Smooth muscle cell (in vitro differentiated cells): ENCODE measurements around the gene CCSAP. TPM values are rescaled to one million over a fixed set of nuclear protein-coding genes. Genes with fewer than 3 reads are reported as not detected.

ENCODE experiments used
- DNase-seq: peaks from one replicate; lab custom pipeline; 2025; ENCODE audit not compliant: unreplicated experiment; lab: John Stamatoyannopoulos, UW
- H2AFZ ChIP-seq: fragments of 200-600 bp; sonication (generic); 2 replicates; pipeline ENCODE4 v1.6.0; 2016; ENCODE audit warnings: antibody characterized with exemption, low read depth, mild to moderate bottlenecking
- H3F3A ChIP-seq: fragments of 200-600 bp; sonication (generic); 2 replicates; pipeline ENCODE4 v1.6.0; 2017; ENCODE audit warnings: antibody characterized with exemption, low read depth
- H3K27ac ChIP-seq: fragments of 200-600 bp; sonication (generic); 2 replicates; pipeline ENCODE4 v1.5.1; 2016; ENCODE audit warnings: low read depth, mild to moderate bottlenecking
- H3K27me3 ChIP-seq: fragments of 200-600 bp; sonication (generic); 2 replicates; pipeline ENCODE4 v1.6.1; 2016; ENCODE audit warnings: low read depth, mild to moderate bottlenecking
- H3K36me3 ChIP-seq: fragments of 200-600 bp; sonication (generic); 2 replicates; pipeline ENCODE4 v1.5.1; 2016; ENCODE audit warnings: low read depth
- H3K4me1 ChIP-seq: fragments of 200-600 bp; sonication (generic); 2 replicates; pipeline ENCODE4 v1.5.1; 2016; ENCODE audit warnings: low read depth
- H3K4me2 ChIP-seq: fragments of 200-600 bp; sonication (generic); 2 replicates; pipeline ENCODE4 v1.6.0; 2016; ENCODE audit warnings: mild to moderate bottlenecking
- H3K4me3 ChIP-seq: fragments of 200-600 bp; sonication (generic); 2 replicates; pipeline ENCODE4 v1.5.1; 2016; ENCODE audit warnings: mild to moderate bottlenecking
- H3K79me2 ChIP-seq: fragments of 200-600 bp; sonication (generic); 2 replicates; pipeline ENCODE4 v1.6.0; 2016; ENCODE audit warnings: low read depth, mild to moderate bottlenecking
- H3K9ac ChIP-seq: fragments of 200-600 bp; sonication (generic); 2 replicates; pipeline ENCODE4 v1.6.0; 2016; ENCODE audit warnings: low read depth
- H3K9me3 ChIP-seq: fragments of 200-600 bp; sonication (generic); replicated peaks from 2 replicates; pipeline ENCODE4 v1.5.1; 2016; ENCODE audit warnings: low read depth
- H4K20me1 ChIP-seq: fragments of 200-600 bp; sonication (generic); 2 replicates; pipeline ENCODE4 v1.6.0; 2016; ENCODE audit warnings: low read depth
- WGBS: methylation state at CpG from one replicate; pipeline ENCODE4 v1.1.7; 2016; ENCODE audit warnings: low lambda C conversion rate; 5-methylcytosine and 5-hydroxymethylcytosine counted together
- polyA plus RNA-seq: library from polyadenylated mRNA; unstranded; fragments of >200 nt; fragmentation: Nextera tagmentation; extraction: Ambion mirVana; gene quantifications from 2 replicates; pipeline ENCODE4 v1.2.1, GENCODE V29; 2016
- total RNA-seq: library from RNA; depleted of rRNA; stranded (reverse); fragments of >200 nt; gene quantifications from 2 replicates; pipeline ENCODE4 v1.2.3, GENCODE V29; 2014
- TF ChIP-seq, protein P1 (sequence below): fragments of 200-600 bp; sonication (generic); IDR thresholded peaks from 2 replicates; pipeline ENCODE4 v1.5.1; 2017; ENCODE audit warnings: borderline replicate concordance, mild to moderate bottlenecking, antibody characterized with exemption; ENCODE audit not compliant: insufficient read depth, poor library complexity, severe bottlenecking

Gene CCSAP
- total and polyA plus RNA-seq, 2 experiments from 2014 or later = 2.5 to 12.0 TPM

DNA sequence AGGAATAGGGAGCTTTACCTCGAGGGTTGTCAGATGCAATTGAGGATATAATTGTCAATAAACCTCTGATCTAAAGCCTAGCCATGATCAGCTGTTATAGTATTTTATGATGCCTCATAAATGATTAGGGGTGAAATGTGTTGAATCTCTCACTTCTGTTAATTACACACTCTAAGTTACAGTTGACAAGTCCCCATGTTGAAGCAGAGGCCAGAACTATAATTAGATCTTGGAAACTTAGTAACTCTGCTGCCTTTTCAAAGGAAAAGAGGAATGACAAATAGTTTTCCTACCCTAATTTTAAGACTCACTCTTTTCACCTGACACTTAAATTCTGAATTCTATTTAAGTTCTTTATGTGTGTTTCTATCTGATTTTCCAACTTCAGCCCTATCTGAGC, 33.8 kb downstream of the CCSAP start:
- Histone ChIP-seq H3K27me3 (no peaks in the 10 kb centered on the region), H3K4me2 (no peak overlapping the region), H3K9me3 (no peaks in the 10 kb centered on the region), H3F3A (no peaks in the 10 kb centered on the region), H3K9ac (no peak overlapping the region), H3K79me2 (no peaks in the 10 kb centered on the region), H3K4me1 (no peaks in the 10 kb centered on the region), H3K4me3 (no peak overlapping the region), H2AFZ (no peak overlapping the region), H3K36me3 (peaks cover 8% of the 10 kb centered on the region), H3K27ac (no peak overlapping the region), H4K20me1 (no peaks in the 10 kb centered on the region)
- TF ChIP-seq, protein P1, sequence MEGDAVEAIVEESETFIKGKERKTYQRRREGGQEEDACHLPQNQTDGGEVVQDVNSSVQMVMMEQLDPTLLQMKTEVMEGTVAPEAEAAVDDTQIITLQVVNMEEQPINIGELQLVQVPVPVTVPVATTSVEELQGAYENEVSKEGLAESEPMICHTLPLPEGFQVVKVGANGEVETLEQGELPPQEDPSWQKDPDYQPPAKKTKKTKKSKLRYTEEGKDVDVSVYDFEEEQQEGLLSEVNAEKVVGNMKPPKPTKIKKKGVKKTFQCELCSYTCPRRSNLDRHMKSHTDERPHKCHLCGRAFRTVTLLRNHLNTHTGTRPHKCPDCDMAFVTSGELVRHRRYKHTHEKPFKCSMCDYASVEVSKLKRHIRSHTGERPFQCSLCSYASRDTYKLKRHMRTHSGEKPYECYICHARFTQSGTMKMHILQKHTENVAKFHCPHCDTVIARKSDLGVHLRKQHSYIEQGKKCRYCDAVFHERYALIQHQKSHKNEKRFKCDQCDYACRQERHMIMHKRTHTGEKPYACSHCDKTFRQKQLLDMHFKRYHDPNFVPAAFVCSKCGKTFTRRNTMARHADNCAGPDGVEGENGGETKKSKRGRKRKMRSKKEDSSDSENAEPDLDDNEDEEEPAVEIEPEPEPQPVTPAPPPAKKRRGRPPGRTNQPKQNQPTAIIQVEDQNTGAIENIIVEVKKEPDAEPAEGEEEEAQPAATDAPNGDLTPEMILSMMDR = no peak
- 89% methylated on average over 1 of the region's 1 CpG for WGBS
- no peak for DNase-seq

DNA sequence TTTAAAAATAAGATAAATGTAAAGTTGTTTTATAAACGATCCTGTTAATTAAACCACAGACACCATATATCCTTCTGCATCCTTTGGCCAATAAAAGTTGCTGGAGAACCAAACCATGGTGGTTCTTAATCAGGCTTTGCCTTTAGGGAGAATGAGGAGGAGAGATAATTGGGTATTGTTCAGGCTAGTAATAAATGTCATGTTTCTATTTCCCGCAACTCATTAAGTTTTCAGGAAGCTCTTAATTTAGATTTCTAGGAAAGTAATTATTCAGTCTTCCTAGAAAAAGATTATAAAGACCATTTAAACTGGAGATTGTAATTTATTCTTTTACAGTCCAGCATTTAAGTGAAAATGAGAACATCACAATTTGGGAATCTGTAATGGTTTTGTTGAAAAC, 37.5 kb downstream of the CCSAP start:
- Histone ChIP-seq H3F3A (no peaks in the 10 kb centered on the region), H3K27ac (no peak overlapping the region), H2AFZ (no peak overlapping the region), H3K9ac (no peak overlapping the region), H3K4me1 (no peaks in the 10 kb centered on the region), H3K4me2 (no peak overlapping the region), H3K79me2 (no peaks in the 10 kb centered on the region), H3K36me3 (peaks cover 19% of the 10 kb centered on the region), H3K27me3 (no peaks in the 10 kb centered on the region), H3K9me3 (no peaks in the 10 kb centered on the region), H4K20me1 (no peaks in the 10 kb centered on the region), H3K4me3 (no peak overlapping the region)
- TF ChIP-seq, protein P1 = no peak
- WGBS = 84% methylated on average over 2 of the region's 2 CpGs
- DNase-seq = no peak

DNA sequence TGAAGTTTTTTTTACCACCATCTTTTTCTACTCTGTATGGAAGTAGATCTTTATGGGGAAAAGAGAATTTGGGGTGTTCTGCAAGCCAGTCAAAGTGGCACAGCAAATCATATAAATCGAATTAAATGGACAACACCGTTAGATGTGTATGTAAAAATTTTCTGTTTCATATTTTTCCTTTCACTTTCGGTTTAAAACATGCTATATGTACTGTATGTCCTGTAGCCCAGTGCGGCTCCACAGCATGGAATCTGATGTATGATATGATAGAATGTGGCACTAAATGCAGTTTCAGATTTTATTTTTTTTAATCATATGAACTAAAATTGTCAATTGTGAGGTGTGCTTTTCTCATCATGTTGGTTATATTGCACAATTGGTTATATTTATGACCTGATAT, 39.0 kb downstream of the CCSAP start:
- no peaks in the 10 kb centered on the region for H3K27me3 ChIP-seq

DNA sequence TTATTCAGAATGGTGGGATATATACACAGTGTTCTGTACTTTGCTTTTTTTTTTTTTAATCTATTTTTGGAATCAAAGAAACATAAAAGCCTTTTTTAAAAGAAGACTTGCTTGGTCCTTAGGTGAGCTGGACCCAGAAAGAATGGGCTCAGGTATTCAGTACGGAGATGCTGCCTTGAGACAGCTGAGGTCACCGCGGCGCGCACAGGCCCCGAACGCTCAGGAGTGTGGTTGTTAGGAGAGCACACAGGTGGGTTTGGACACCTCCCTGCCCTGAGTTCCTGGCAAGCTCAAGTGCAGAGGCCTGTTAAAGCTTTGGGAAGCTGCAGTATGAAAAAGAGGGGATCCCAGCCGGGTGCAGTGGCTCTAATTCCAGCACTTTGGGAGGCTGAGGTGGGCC, 40.1 kb downstream of the CCSAP start:
- H4K20me1 ChIP-seq = no peaks in the 10 kb centered on the region
- H3K4me1 ChIP-seq = no peaks in the 10 kb centered on the region
- H3K27me3 ChIP-seq = no peaks in the 10 kb centered on the region
- no peak overlapping the region for H3K9ac ChIP-seq
- peaks cover 29% of the 10 kb centered on the region for H3K36me3 ChIP-seq
- no peaks in the 10 kb centered on the region for H3K9me3 ChIP-seq
- 97% methylated on average over 8 of the region's 8 CpGs for WGBS
- H3K79me2 ChIP-seq = no peaks in the 10 kb centered on the region
- DNase-seq = no peak
- no peak overlapping the region for H3K27ac ChIP-seq
- no peak overlapping the region for H3K4me3 ChIP-seq
- TF ChIP-seq, protein P1 = no peak
- H3F3A ChIP-seq = no peaks in the 10 kb centered on the region
- H3K4me2 ChIP-seq = no peak overlapping the region
- no peak overlapping the region for H2AFZ ChIP-seq

More for the DNA sequence above, 39.0 kb downstream of the CCSAP start:
- Histone ChIP-seq H3K79me2 (no peaks in the 10 kb centered on the region), H3F3A (no peaks in the 10 kb centered on the region), H4K20me1 (no peaks in the 10 kb centered on the region), H3K9ac (no peak overlapping the region), H3K27ac (no peak overlapping the region), H3K4me2 (no peak overlapping the region), H3K9me3 (no peaks in the 10 kb centered on the region), H3K36me3 (peaks cover 29% of the 10 kb centered on the region), H3K4me1 (no peaks in the 10 kb centered on the region), H2AFZ (no peak overlapping the region), H3K4me3 (no peak overlapping the region)
- 98% methylated on average over 4 of the region's 4 CpGs for WGBS
- TF ChIP-seq, protein P1 = no peak
- no peak for DNase-seq
